A673 (cell line): Measurements from ENCODE around the gene SNED1. TPM values are rescaled to one million over a fixed set of nuclear protein-coding genes. Genes with fewer than 3 reads are reported as not detected.

ENCODE experiments used
- BruUV-seq: library from RNA; stranded (reverse); fragments of 400-500 nt; replicated peaks from 2 replicates; lab custom pipeline; 2021; lab: Mats Ljungman, UMichigan
- CTCF ChIA-PET: fragments of 300-600 bp; sonication (Branson Sonifier 250); formaldehyde crosslinking; loops from one replicate; lab custom pipeline; 2022; ENCODE audit warnings: antibody characterized with exemption; lab: Charles Lee
- POLR2A ChIA-PET: fragments of 300-600 bp; sonication (Branson Sonifier 250); formaldehyde crosslinking; loops from one replicate; lab custom pipeline; 2022; ENCODE audit warnings: antibody characterized with exemption; ENCODE audit not compliant: low non-redundant PET; lab: Charles Lee
- DNase-seq: peaks from one replicate; pipeline ENCODE4 v3.0.0-alpha.2; 2015; ENCODE audit warnings: low spot score
- H3K27ac ChIP-seq: fragments of 200-600 bp; sonication (generic); 2 replicates; pipeline ENCODE4 v1.5.1; 2016; ENCODE audit warnings: mixed run types, low read depth, mild to moderate bottlenecking, mixed read lengths, antibody characterized with exemption, low read length; ENCODE audit not compliant: poor library complexity, severe bottlenecking
- H3K27me3 ChIP-seq: fragments of 200-600 bp; sonication (generic); replicated peaks from 2 replicates; pipeline ENCODE4 v1.6.1; 2017; ENCODE audit warnings: mixed run types, low read depth, mild to moderate bottlenecking, mixed read lengths, antibody characterized with exemption, low read length; ENCODE audit not compliant: insufficient read depth, poor library complexity
- H3K36me3 ChIP-seq: fragments of 200-600 bp; sonication (generic); 2 replicates; pipeline ENCODE4 v1.6.1; 2016; ENCODE audit warnings: mixed run types, mild to moderate bottlenecking, mixed read lengths, antibody characterized with exemption, low read length; ENCODE audit not compliant: insufficient read depth, poor library complexity, severe bottlenecking
- H3K4me1 ChIP-seq: fragments of 200-600 bp; sonication (generic); 2 replicates; pipeline ENCODE4 v1.6.1; 2017; ENCODE audit warnings: mixed run types, mild to moderate bottlenecking, mixed read lengths, antibody characterized with exemption, low read length; ENCODE audit not compliant: insufficient read depth, poor library complexity, severe bottlenecking
- H3K4me3 ChIP-seq: fragments of 200-600 bp; sonication (generic); 2 replicates; pipeline ENCODE4 v1.5.1; 2016; ENCODE audit warnings: low read depth, mixed run types, mild to moderate bottlenecking, mixed read lengths, low read length; ENCODE audit not compliant: poor library complexity, severe bottlenecking
- H3K9me3 ChIP-seq: fragments of 200-600 bp; sonication (generic); 2 replicates; pipeline ENCODE4 v1.6.1; 2016; ENCODE audit warnings: mixed run types, low read depth, mild to moderate bottlenecking, mixed read lengths, antibody characterized with exemption, low read length; ENCODE audit not compliant: poor library complexity, severe bottlenecking
- EZH2 ChIP-seq: fragments of 200-600 bp; sonication (generic); IDR thresholded peaks from 2 replicates; pipeline ENCODE4 v1.6.1; 2017; ENCODE audit warnings: borderline replicate concordance, low read depth, mild to moderate bottlenecking, mixed read lengths, antibody characterized with exemption, low read length; ENCODE audit not compliant: poor library complexity, severe bottlenecking
- intact Hi-C: fragments of 100-400 bp; cut with micrococcal nuclease; formaldehyde crosslinking; loops from one replicate; pipeline ENCODE4 v1.10.0; 2022; ENCODE audit not compliant: unreplicated experiment
- total RNA-seq: library from RNA; stranded (reverse); gene quantifications from 2 replicates; pipeline ENCODE4 v1.2.3, GENCODE V29; 2021
- TF ChIP-seq, protein P1 (sequence below): fragments of 300-800, 200-600 bp; sonication (generic); conservative IDR thresholded peaks from 2 replicates; pipeline ENCODE4 v1.5.1; 2017; ENCODE audit warnings: low read depth, mild to moderate bottlenecking, antibody characterized with exemption, low read length, moderate library complexity, mixed read lengths

The SNED1 gene
- total RNA-seq, 1 experiment from 2014 or later: 3.0 TPM

DNA sequence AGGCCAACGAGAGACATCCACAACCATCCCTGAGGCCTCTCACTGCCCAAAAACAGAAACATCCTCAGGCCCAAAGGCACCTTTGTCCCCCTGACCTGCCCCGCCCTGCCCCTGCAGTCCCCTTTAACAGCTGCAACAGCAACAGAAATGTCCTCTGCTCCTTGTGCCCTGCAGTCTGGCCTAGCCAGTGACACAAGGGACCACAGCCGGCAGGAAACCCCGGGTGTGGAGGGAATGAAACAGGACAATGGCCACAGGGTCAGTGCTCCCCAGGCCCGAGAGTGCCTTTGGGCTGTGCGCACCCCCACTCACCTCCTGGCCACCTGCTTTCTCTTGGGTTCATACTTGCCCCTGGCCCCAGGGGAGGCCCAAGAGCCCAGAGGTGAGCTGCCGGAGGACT lies 35.6 kb downstream of the SNED1 start:
- Histone ChIP-seq H3K27ac (no peak overlapping the region), H3K27me3 (no peaks in the 10 kb centered on the region), H3K4me3 (no peak overlapping the region), H3K9me3 (no peaks in the 10 kb centered on the region), H3K4me1 (no peaks in the 10 kb centered on the region), H3K36me3 (no peaks in the 10 kb centered on the region)
- intact Hi-C loops: no loop called here
- ChIA-PET CTCF (no interaction called here), POLR2A (no interaction called here)
- BruUV-seq: no TSS peak
- TF ChIP-seq EZH2: no peak
- TF ChIP-seq, protein P1, sequence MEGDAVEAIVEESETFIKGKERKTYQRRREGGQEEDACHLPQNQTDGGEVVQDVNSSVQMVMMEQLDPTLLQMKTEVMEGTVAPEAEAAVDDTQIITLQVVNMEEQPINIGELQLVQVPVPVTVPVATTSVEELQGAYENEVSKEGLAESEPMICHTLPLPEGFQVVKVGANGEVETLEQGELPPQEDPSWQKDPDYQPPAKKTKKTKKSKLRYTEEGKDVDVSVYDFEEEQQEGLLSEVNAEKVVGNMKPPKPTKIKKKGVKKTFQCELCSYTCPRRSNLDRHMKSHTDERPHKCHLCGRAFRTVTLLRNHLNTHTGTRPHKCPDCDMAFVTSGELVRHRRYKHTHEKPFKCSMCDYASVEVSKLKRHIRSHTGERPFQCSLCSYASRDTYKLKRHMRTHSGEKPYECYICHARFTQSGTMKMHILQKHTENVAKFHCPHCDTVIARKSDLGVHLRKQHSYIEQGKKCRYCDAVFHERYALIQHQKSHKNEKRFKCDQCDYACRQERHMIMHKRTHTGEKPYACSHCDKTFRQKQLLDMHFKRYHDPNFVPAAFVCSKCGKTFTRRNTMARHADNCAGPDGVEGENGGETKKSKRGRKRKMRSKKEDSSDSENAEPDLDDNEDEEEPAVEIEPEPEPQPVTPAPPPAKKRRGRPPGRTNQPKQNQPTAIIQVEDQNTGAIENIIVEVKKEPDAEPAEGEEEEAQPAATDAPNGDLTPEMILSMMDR: no peak
- DNase-seq: no peak

DNA sequence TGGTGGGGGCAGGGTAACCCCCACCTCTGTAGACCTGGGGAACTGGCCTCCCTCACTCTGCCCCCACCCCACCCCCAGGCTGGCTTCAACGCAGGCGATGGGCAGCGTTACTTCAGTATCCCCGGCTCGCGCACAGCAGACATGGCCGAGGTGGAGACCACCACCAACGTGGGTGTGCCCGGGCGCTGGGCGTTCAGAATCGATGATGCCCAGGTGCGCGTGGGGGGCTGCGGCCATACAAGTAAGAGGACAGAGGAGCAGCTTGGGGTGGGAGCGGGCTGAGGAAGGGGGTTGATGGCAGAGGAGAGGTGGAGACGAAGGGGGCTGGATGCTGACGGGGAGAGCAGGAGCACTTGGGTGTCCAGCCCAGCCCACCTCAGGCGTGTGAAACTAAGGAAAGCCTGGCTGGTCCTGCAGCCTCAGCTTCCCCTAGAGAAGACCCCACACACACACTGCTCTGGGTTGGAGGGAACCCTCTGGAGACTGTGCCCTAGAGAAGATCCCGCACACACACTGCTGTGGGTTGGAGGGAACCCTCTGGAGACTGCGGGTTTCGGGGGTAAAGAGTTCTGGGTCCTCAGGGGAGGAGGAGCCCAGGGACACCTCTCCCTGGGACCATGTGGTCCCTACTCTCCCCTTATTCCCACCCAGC lies 36.2 kb downstream of the SNED1 start:
- no peaks in the 10 kb centered on the region for H3K9me3 ChIP-seq
- no peaks in the 10 kb centered on the region for H3K4me1 ChIP-seq
- H3K36me3 ChIP-seq: no peaks in the 10 kb centered on the region
- no TSS peak for BruUV-seq
- no peak for DNase-seq
- no peak overlapping the region for H3K27ac ChIP-seq
- no peak overlapping the region for H3K4me3 ChIP-seq
- intact Hi-C loops: no loop called here
- ChIA-PET CTCF (no interaction called here), POLR2A (no interaction called here)
- no peaks in the 10 kb centered on the region for H3K27me3 ChIP-seq
- TF ChIP-seq, protein P1: no peak
- no peak for TF ChIP-seq EZH2

DNA sequence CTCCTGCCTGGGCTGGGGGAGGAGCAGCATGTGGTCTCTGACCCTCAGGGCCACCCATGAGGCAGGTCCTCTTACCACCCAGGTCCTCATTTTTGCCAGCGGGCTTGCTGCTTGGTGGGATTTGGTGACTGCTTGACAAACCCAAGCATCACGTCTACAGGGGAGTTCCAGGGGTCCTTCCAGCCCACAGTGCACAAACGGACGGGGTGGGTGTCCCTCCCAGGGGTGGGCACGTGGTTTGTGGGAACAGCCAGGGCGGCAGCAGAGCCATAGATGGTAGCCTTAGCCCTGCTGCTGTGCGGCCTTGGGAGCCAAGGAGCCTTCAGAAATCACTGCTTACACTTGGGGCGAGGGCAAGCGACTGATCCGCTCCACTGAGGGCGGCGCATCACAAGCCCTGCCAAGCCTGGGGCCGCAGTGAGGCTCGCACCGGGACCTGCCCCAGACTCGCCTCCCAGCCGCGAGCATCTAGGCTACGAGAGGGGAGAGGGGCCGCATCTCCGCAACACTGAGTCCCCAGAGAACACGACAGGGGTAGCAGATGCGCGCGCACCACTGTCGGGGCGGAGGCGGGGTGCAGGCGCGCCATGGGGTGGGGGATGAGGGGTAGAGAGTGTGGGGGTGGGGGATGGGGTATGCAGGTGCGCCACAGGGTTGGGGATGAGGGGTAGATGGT lies 36.9 kb downstream of the SNED1 start:
- no peak overlapping the region for H3K4me3 ChIP-seq
- CTCF ChIA-PET: no interaction called here
- no peaks in the 10 kb centered on the region for H3K9me3 ChIP-seq
- no peak for DNase-seq
- BruUV-seq: no TSS peak
- H3K27ac ChIP-seq: no peak overlapping the region
- POLR2A ChIA-PET: no interaction called here
- H3K36me3 ChIP-seq: no peaks in the 10 kb centered on the region
- no peaks in the 10 kb centered on the region for H3K4me1 ChIP-seq
- no peaks in the 10 kb centered on the region for H3K27me3 ChIP-seq
- intact Hi-C loops: no loop called here
- TF ChIP-seq EZH2: no peak
- TF ChIP-seq, protein P1: no peak
